Prostate gland (tissue), 2 donors: ENCODE results near the gene CDC42. TPM values are rescaled to one million over a fixed set of nuclear protein-coding genes. Genes with fewer than 3 reads are reported as not detected.
A peak's percentile ranks its signal among the peaks of the same experiment; 100 is the strongest.

ENCODE experiments used
- DNase-seq: peaks from one replicate; pipeline ENCODE4 v3.0.0-alpha.2; 2019; ENCODE audit warnings: low spot score
- H3K27ac ChIP-seq, 2 donors: fragments of 200-600 bp; sonication (generic); 2 replicates each; pipeline ENCODE4 v1.5.1; 2017 to 2019
- H3K27me3 ChIP-seq: fragments of 200-600 bp; sonication (generic); replicated peaks from 2 replicates; pipeline ENCODE4 v1.5.1; 2019; ENCODE audit not compliant: insufficient read depth
- H3K36me3 ChIP-seq, 2 donors: fragments of 200-600 bp; sonication (generic); 1 replicate in 1 of 2; 2 replicates in 1 of 2; pipeline versions ENCODE4 v1.5.1 to v1.8.1; 2017 to 2019
- H3K4me1 ChIP-seq: fragments of 200-600 bp; sonication (generic); replicated peaks from 2 replicates; pipeline ENCODE4 v1.5.1; 2019
- H3K4me3 ChIP-seq, 2 donors: fragments of 200-600 bp; sonication (generic); 2 replicates each; pipeline ENCODE4 v1.5.1; 2017 to 2019
- H3K9me3 ChIP-seq: fragments of 200-600 bp; sonication (generic); 2 replicates; pipeline ENCODE4 v1.5.1; 2017
- CTCF ChIP-seq, 4 experiments: fragments of 200-600 bp in 2 of 4; fragments of 450-650 bp in 2 of 4; sonication (generic) in 2 of 4; IDR thresholded peaks; 1 replicate in 3 of 4; 2 replicates in 1 of 4; pipeline ENCODE4 v1.5.1; 2016 to 2019; ENCODE audit warnings: antibody characterized with exemption in 4 of 4, mild to moderate bottlenecking in 2 of 4, moderate library complexity in 2 of 4
- POLR2A ChIP-seq: fragments of 450-650 bp; IDR thresholded peaks from one replicate; pipeline ENCODE4 v1.6.1; 2016; ENCODE audit warnings: antibody characterized with exemption, mild to moderate bottlenecking
- POLR2AphosphoS5 ChIP-seq: sonication (generic); formaldehyde crosslinking; IDR thresholded peaks from one replicate; pipeline ENCODE4 v1.6.1; 2017; ENCODE audit warnings: antibody characterized with exemption
- WGBS: methylation state at CpG from one replicate; pipeline ENCODE4 v1.1.5; 2018; 5-methylcytosine and 5-hydroxymethylcytosine counted together
- intact Hi-C: fragments of 100-400 bp; cut with DNase I; formaldehyde crosslinking; loops from one replicate; pipeline ENCODE4 v1.14.2; 2022
- total RNA-seq, 2 donors: library from RNA; depleted of rRNA; stranded (reverse); fragments of >200 nt; gene quantifications; one replicate each; pipeline ENCODE4 v1.1.0, GENCODE V29; 2016

The CDC42 gene
- total RNA-seq, 2 donors from 2014 or later: 164 to 182 TPM

GRCh38 chr1:22043198-22043769, 9.2 kb upstream of the CDC42 start:
- Histone ChIP-seq H3K4me1 (no peaks in the 10 kb centered on the region), H3K36me3 (no peaks in the 10 kb centered on the region), H3K27me3 (no peaks in the 10 kb centered on the region), H3K9me3 (no peaks in the 10 kb centered on the region), H3K4me3 (no peak overlapping the region), H3K27ac (peak overlapping the region; percentile 40 to 57)
- intact Hi-C loops: no loop called here
- TF ChIP-seq POLR2AphosphoS5 (peak; percentile 94), CTCF (IDR thresholded peaks at IDR 0.05) (no peak), POLR2A (no peak)
- peak; percentile 82 for DNase-seq
- 39% methylated on average over 3 of the region's 3 CpGs for WGBS

DNA sequence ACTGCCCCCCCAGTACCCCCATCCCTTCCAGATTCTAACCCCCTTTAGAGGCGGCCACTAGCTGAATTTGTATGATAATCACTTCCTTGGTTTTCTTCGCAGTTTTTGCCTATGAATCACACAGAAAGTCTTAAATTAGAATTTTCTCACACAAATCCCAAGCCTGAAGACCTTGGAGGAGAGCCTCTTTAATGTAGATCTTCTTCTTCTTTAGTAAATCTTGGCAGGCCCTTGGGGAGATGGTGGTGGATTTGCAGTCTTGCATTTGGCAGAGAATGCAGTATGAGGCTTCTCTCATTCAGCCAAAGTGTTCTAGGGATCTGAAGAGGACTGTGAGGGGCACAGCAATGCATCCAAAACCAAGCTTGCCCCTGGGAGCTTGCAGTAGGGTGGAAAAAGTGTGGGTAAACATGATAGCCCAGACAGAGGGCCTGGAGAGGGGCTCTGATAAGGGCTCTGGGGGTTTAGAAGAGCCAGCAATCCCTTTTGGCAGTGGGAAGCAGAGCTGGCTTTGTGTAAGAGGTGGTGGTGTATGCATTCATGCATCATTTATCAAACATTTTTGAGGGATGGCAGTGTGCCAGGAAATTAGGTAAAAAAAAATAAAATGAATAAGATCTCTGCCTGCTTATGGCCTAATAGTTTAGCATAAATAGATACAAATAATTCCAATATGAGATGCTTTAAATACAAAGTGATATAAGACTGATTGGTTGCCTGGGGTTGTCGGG, 7.7 kb upstream of the CDC42 start:
- Histone ChIP-seq H3K9me3 (no peaks in the 10 kb centered on the region), H3K4me3 (no peak overlapping the region), H3K27ac (no peak overlapping the region), H3K4me1 (no peaks in the 10 kb centered on the region), H3K36me3 (no peaks in the 10 kb centered on the region), H3K27me3 (no peaks in the 10 kb centered on the region)
- 70% methylated on average over 3 of the region's 3 CpGs for WGBS
- intact Hi-C loops: no loop called here
- no peak for DNase-seq
- TF ChIP-seq CTCF (IDR thresholded peaks at IDR 0.05): no peak
- TF ChIP-seq POLR2AphosphoS5: no peak
- TF ChIP-seq POLR2A: no peak

DNA sequence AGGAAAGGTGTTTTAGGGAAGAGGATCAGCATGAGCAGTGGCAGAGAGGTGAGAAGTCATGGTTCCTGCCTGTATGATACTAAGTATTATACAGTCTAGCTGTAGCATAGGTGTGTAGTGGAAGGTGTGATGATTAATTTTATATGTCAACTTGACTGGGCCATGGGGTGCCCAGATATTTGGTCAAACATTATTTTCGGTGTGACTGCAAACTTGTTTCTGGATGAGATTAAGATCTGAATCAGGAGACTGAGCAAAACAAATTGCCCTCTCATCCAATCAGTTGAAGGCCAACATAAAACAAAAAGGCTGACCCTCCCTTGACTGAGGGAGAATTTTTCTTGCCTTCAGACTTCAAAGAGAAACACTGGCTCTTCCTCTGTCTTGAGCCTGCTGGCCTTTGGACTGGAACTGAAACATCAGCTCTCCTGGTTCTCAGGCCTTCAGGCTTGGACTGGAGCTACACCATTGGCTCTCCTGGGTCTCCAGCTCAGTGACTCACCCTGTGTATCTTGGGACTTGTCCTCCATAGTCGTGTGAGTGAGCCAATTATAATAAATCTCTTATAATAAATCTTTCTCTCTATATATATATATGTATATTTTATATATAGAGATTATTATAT, 6.8 kb upstream of the CDC42 start:
- H3K9me3 ChIP-seq: no peaks in the 10 kb centered on the region
- H3K4me3 ChIP-seq: no peak overlapping the region
- no peaks in the 10 kb centered on the region for H3K4me1 ChIP-seq
- H3K27ac ChIP-seq: no peak overlapping the region
- intact Hi-C loops: no loop called here
- no peaks in the 10 kb centered on the region for H3K36me3 ChIP-seq
- WGBS: 62% methylated on average over 2 of the region's 2 CpGs
- no peak for DNase-seq
- TF ChIP-seq POLR2AphosphoS5: no peak
- TF ChIP-seq POLR2A: no peak
- no peak for TF ChIP-seq CTCF (IDR thresholded peaks at IDR 0.05)
- H3K27me3 ChIP-seq: no peaks in the 10 kb centered on the region

DNA sequence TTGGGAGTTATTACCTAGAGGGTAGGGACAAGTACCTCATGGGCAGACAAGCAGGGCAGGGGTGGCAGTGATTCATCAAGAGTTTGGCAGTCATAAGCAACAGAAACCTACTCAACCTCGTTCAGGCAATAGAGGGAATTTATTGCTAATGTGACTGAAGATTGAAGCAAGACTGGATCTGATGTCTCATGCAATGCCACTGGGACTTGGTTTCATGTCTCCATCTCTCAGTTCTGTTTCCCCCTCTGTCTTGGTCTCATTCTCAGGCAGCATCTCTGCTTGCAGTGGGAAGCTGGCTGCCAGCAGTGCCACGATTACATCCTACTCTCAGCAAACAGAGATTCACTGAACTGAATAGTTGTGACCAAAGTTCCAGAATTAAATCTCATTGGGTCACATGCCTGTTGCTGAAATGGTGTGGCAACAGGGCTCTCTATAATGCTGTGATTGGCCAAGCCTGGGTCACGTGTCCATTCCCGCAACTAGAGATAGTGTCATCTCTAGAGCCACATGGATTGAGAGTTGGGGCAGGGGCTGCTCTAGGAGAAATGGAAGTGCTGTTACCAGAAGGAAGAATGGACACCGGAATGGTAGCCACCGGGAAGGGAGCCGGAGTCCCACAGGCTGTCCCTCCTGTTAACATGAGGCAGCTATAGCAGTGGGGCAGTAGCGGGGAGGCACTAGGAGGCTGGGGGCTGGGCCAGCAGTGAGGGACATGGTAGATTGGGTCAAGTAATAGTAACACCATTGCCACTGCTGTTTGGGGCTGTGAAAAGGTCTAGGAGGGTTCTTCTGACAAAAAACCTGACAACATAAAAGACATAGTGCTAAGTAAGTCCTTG, 3.9 kb upstream of the CDC42 start:
- no peak for DNase-seq
- Histone ChIP-seq H3K27me3 (no peaks in the 10 kb centered on the region), H3K27ac (no peak overlapping the region), H3K36me3 (no peaks in the 10 kb centered on the region), H3K4me1 (no peaks in the 10 kb centered on the region), H3K4me3 (no peak overlapping the region), H3K9me3 (no peaks in the 10 kb centered on the region)
- intact Hi-C loops: no loop called here
- WGBS: 71% methylated on average over 8 of the region's 8 CpGs
- TF ChIP-seq POLR2A (no peak), POLR2AphosphoS5 (no peak), CTCF (IDR thresholded peaks at IDR 0.05) (no peak)
